Liver (tissue), 9 donors: ENCODE measurements around the gene KIAA0513. TPM values are rescaled to one million over a fixed set of nuclear protein-coding genes. Genes with fewer than 3 reads are reported as not detected.

Experiments
- DNase-seq: peaks from one replicate; pipeline ENCODE4 v3.0.0-alpha.2; 2017; ENCODE audit warnings: low spot score
- H3K27ac ChIP-seq, 2 donors: one replicate each; pipeline ENCODE4 v1.7.0; 2013; ENCODE audit warnings: inconsistent platforms in 2 of 2, low read length in 2 of 2, control low read depth in 1 of 2, low read depth in 1 of 2, mild to moderate bottlenecking in 1 of 2
- H3K27me3 ChIP-seq, 4 donors: one replicate each; pipeline versions ENCODE4 v1.6.1 to v1.7.0; 2013; ENCODE audit warnings: low read length in 3 of 4, inconsistent platforms in 1 of 4, mild to moderate bottlenecking in 1 of 4, moderate library complexity in 1 of 4; ENCODE audit not compliant: control insufficient read depth in 4 of 4, insufficient read depth in 4 of 4
- H3K36me3 ChIP-seq, 4 donors: one replicate each; pipeline versions ENCODE4 v1.6.1 to v1.7.0; 2013; ENCODE audit warnings: low read length in 3 of 4, mild to moderate bottlenecking in 3 of 4, low read depth in 1 of 4, moderate library complexity in 1 of 4; ENCODE audit not compliant: control insufficient read depth in 4 of 4, insufficient read depth in 3 of 4
- H3K4me1 ChIP-seq, 4 donors: one replicate each; pipeline versions ENCODE4 v1.6.1 to v1.7.0; 2013; ENCODE audit warnings: low read length in 3 of 4, mild to moderate bottlenecking in 3 of 4, moderate library complexity in 1 of 4; ENCODE audit not compliant: control insufficient read depth in 4 of 4, insufficient read depth in 4 of 4
- H3K4me3 ChIP-seq, 3 donors: one replicate each; pipeline versions ENCODE4 v1.6.1 to v1.7.0; 2013; ENCODE audit warnings: low read length in 3 of 3, control low read depth in 1 of 3, low read depth in 1 of 3, mild to moderate bottlenecking in 1 of 3
- H3K9ac ChIP-seq, 2 donors: one replicate each; pipeline ENCODE4 v1.7.0; 2013; ENCODE audit warnings: low read length in 2 of 2, mild to moderate bottlenecking in 2 of 2, moderate library complexity in 2 of 2, control low read depth in 1 of 2, low read depth in 1 of 2
- H3K9me3 ChIP-seq, 4 donors: one replicate each; pipeline versions ENCODE4 v1.6.1 to v1.7.0; 2013; ENCODE audit warnings: low read length in 3 of 4; ENCODE audit not compliant: control insufficient read depth in 4 of 4
- ATF3 ChIP-seq: IDR thresholded peaks from 2 replicates; pipeline ENCODE4 v1.6.1; 2016; ENCODE audit warnings: antibody characterized with exemption
- EGR1 ChIP-seq, 2 donors: IDR thresholded peaks; 2 replicates each; pipeline ENCODE4 v1.6.1; 2016 to 2018; ENCODE audit warnings: antibody characterized with exemption in 2 of 2, low read depth in 2 of 2
- FOXA1 ChIP-seq: IDR thresholded peaks from 2 replicates; pipeline ENCODE4 v1.6.1; 2016; ENCODE audit warnings: antibody characterized with exemption
- FOXA2 ChIP-seq: IDR thresholded peaks from 2 replicates; pipeline ENCODE4 v1.6.1; 2016; ENCODE audit warnings: antibody characterized with exemption
- GABPA ChIP-seq, 2 donors: IDR thresholded peaks in 1 of 2; conservative IDR thresholded peaks in 1 of 2; 2 replicates each; pipeline ENCODE4 v1.6.1; 2016; ENCODE audit warnings: antibody characterized with exemption in 2 of 2, mild to moderate bottlenecking in 1 of 2, moderate library complexity in 1 of 2
- HNF4A ChIP-seq, 2 donors: conservative IDR thresholded peaks; 2 replicates each; pipeline ENCODE4 v1.6.1; 2016; ENCODE audit warnings: antibody characterized with exemption in 2 of 2, mild to moderate bottlenecking in 2 of 2
- HNF4G ChIP-seq: IDR thresholded peaks from 2 replicates; pipeline ENCODE4 v1.6.1; 2016; ENCODE audit warnings: antibody characterized with exemption
- JUND ChIP-seq, 2 donors: IDR thresholded peaks; 2 replicates each; pipeline ENCODE4 v1.6.1; 2016; ENCODE audit warnings: antibody characterized with exemption in 2 of 2
- NR2F2 ChIP-seq: IDR thresholded peaks from 2 replicates; pipeline ENCODE4 v1.6.1; 2016; ENCODE audit warnings: antibody characterized with exemption
- RAD21 ChIP-seq, 2 donors: IDR thresholded peaks; 2 replicates each; pipeline ENCODE4 v1.6.1; 2016; ENCODE audit warnings: antibody characterized with exemption in 2 of 2, mild to moderate bottlenecking in 2 of 2
- REST ChIP-seq: IDR thresholded peaks from 2 replicates; pipeline ENCODE4 v1.6.1; 2016; ENCODE audit warnings: antibody characterized with exemption, mild to moderate bottlenecking
- RXRA ChIP-seq, 2 donors: IDR thresholded peaks; 2 replicates each; pipeline ENCODE4 v1.6.1; 2017 to 2018; ENCODE audit warnings: antibody characterized with exemption in 2 of 2, mild to moderate bottlenecking in 1 of 2
- SP1 ChIP-seq: IDR thresholded peaks from 2 replicates; pipeline ENCODE4 v1.6.1; 2018; ENCODE audit warnings: antibody characterized with exemption, mild to moderate bottlenecking
- TAF1 ChIP-seq: conservative IDR thresholded peaks from 2 replicates; pipeline ENCODE4 v1.6.1; 2016; ENCODE audit warnings: antibody characterized with exemption, mild to moderate bottlenecking
- YY1 ChIP-seq: IDR thresholded peaks from 2 replicates; pipeline ENCODE4 v1.6.1; 2016; ENCODE audit warnings: antibody characterized with exemption, mild to moderate bottlenecking
- ZBTB33 ChIP-seq: IDR thresholded peaks from 2 replicates; pipeline ENCODE4 v1.6.1; 2016; ENCODE audit warnings: antibody characterized with exemption
- WGBS: extraction: QIAGEN DNeasy Blood & Tissue Kit; methylation state at CpG from one replicate; pipeline ENCODE4 v1.1.7; 2013; 5-methylcytosine and 5-hydroxymethylcytosine counted together
- polyA plus RNA-seq, 2 donors: library from polyadenylated mRNA; stranded (reverse) in 1 of 2; unstranded in 1 of 2; fragments of 200-250 nt in 1 of 2; fragments of >200 nt in 1 of 2; fragmentation: Nextera tagmentation in 1 of 2; extraction: Ambion mirVana in 1 of 2; gene quantifications; one replicate each; pipeline versions ENCODE4 v1.2.1 to v1.2.3, GENCODE V29; 2013 to 2015
- total RNA-seq, 2 donors: library from RNA; depleted of rRNA; stranded (reverse); fragments of >200 nt; gene quantifications; one replicate each; pipeline ENCODE4 v1.2.3, GENCODE V29; 2014
- TF ChIP-seq, protein P1 (sequence below): IDR thresholded peaks from 2 replicates; pipeline ENCODE4 v1.6.1; 2016; ENCODE audit warnings: antibody characterized with exemption
- TF ChIP-seq, protein P2 (sequence below): fragments of 150-350 bp; IDR thresholded peaks from 2 replicates; pipeline ENCODE4 v1.5.1; 2017; ENCODE audit warnings: improper control_type of control experiment, low read depth, low read length; ENCODE audit not compliant: missing input control
- donor health status: healthy.
- donor health status: healthy.
- donor health status: healthy.
- donor health status: healthy.
- donor health status: healthy.

The KIAA0513 gene
- total and polyA plus RNA-seq, 4 donors = 1.5 to 5.9 (median 2.9) TPM

GRCh38 chr16:85068746-85069145 is 41.2 kb downstream of the KIAA0513 start:
- Histone ChIP-seq H3K27me3 (no peaks in the 10 kb centered on the region), H3K4me1 (no peaks in the 10 kb centered on the region), H3K27ac (no peak overlapping the region), H3K36me3 (peaks cover 0 to 8% (median 3%) of the 10 kb centered on the region in 4 donors), H3K9ac (no peak overlapping the region), H3K9me3 (no peaks in the 10 kb centered on the region), H3K4me3 (no peak overlapping the region)
- DNase-seq = no peak
- 96% methylated on average over 8 of the region's 8 CpGs for WGBS
- no peak for TF ChIP-seq NR2F2
- no peak for TF ChIP-seq EGR1 (IDR thresholded peaks at IDR 0.05; ENCODE audit: low read depth in 2 of 2)
- TF ChIP-seq RXRA (IDR thresholded peaks at IDR 0.05) = no peak
- no peak for TF ChIP-seq FOXA2
- TF ChIP-seq, protein P1, sequence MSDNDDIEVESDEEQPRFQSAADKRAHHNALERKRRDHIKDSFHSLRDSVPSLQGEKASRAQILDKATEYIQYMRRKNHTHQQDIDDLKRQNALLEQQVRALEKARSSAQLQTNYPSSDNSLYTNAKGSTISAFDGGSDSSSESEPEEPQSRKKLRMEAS = no peak
- no peak for TF ChIP-seq TAF1
- no peak for TF ChIP-seq SP1

DNA sequence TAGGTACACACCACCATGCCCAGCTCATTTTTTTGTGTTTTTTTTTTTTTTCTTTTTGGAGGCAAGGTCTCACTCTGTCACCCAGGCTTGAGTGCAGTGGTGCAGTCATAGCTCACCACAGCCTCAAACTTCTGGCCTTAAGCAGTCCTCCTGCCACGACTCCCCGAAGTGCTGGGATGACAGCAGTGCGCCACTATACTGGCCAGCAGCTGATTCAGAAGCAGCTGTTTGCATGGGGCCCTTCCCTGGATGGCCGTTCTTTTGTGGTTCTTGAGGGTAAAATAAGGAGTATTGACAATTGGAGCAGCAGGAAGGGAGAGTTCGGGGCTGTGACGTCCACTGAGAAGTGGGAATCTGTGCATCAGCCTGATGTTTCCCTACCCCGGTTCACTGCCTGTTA is 41.6 kb downstream of the KIAA0513 start:
- no peak for DNase-seq
- Histone ChIP-seq H3K36me3 (peaks cover 0 to 8% (median 3%) of the 10 kb centered on the region in 4 donors), H3K27me3 (no peaks in the 10 kb centered on the region), H3K27ac (no peak overlapping the region), H3K9me3 (no peaks in the 10 kb centered on the region), H3K4me3 (no peak overlapping the region), H3K9ac (no peak overlapping the region), H3K4me1 (no peaks in the 10 kb centered on the region)
- TF ChIP-seq FOXA2 (no peak), REST (no peak), HNF4G (no peak), FOXA1 (no peak), GABPA (IDR thresholded peaks at IDR 0.05 in 1 of 2, conservative IDR thresholded peaks at IDR 0.05 in 1 of 2) (no peak), ZBTB33 (no peak), SP1 (no peak), RAD21 (IDR thresholded peaks at IDR 0.05) (no peak), HNF4A (conservative IDR thresholded peaks at IDR 0.05) (no peak), ATF3 (no peak), NR2F2 (no peak), YY1 (no peak), RXRA (IDR thresholded peaks at IDR 0.05) (no peak), JUND (IDR thresholded peaks at IDR 0.05) (no peak)
- TF ChIP-seq, protein P2, sequence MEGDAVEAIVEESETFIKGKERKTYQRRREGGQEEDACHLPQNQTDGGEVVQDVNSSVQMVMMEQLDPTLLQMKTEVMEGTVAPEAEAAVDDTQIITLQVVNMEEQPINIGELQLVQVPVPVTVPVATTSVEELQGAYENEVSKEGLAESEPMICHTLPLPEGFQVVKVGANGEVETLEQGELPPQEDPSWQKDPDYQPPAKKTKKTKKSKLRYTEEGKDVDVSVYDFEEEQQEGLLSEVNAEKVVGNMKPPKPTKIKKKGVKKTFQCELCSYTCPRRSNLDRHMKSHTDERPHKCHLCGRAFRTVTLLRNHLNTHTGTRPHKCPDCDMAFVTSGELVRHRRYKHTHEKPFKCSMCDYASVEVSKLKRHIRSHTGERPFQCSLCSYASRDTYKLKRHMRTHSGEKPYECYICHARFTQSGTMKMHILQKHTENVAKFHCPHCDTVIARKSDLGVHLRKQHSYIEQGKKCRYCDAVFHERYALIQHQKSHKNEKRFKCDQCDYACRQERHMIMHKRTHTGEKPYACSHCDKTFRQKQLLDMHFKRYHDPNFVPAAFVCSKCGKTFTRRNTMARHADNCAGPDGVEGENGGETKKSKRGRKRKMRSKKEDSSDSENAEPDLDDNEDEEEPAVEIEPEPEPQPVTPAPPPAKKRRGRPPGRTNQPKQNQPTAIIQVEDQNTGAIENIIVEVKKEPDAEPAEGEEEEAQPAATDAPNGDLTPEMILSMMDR = no peak
- TF ChIP-seq, protein P1 = no peak
- WGBS = 95% methylated on average over 7 of the region's 7 CpGs
